SW 1271 (cell line): ENCODE measurements around the gene ATP2A1.
"Not testable (repeated sequence)": the region's sequence is repeated elsewhere in the genome, so short reads cannot be mapped to it uniquely, and the experiment has no call there.

Source experiments
- DNase-seq, 2 experiments: peaks; one replicate each; lab custom pipeline; 2025; lab: John Stamatoyannopoulos, UW

Gene ATP2A1

DNA sequence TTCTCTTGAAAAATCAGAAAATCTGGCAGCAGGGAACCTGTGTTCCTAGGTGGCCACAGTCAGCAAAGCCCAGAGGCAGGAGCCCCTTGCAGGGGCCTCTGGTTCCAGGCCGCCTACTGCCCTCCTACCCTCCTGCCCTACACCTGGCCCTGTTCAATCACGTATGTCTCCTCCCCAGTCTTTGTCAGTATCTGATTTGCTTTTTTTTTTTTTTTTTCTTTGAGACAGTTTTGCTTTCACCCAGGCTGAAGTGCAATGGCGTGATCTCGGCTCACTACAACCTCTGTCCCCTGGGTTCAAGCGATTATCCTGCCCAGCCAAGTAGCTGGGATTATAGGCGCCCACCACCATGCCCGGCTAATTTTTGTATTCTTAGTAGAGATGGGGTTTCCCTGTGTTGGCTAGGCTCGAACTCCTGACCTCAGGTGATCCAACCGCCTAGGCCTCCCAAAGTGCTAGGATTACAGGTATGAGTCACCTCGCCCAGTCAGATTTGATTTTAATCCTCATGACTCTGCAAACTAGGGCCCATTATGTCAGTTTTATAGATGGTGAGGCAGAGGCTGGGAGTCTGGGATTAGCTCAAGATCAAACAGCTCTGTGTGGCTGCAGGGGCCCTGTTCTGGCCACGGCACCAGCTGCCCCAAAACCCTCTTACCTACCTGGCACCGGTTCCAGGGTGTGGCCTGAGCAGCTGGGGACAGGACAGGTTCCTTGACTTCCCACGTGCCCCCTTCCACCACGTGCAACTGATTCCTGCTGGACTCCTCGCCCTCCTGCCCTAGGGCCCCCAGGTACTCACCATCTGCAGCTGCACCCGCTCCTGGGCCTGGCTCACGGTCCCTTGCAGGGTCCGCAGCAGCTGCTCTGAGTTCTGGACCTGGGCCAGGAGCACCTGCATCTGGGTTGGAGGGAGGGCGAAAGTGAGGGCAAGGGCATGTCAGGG lies 32.1 kb downstream of the ATP2A1 start:
- DNase-seq: no peak

DNA sequence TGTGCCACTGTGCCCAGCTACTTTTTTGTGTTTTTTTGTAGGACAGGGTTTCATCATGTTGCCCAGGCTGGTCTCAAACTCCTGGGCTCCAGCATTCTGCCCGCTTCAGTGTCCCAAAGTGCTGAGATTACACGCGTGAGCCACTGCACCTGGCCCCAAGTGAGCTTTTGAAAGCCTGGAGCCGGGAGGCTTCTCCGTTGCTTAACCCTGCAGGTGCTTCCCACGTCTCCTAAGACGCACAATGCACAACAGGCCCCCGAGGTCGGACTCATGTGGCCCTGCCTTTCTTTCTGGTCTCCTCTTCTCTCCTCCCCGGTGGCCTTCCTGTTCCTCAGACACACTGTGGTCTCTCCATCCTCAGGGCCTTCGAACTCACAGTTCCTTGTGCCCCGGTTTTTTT lies 34.3 kb downstream of the ATP2A1 start:
- no peak for DNase-seq

DNA sequence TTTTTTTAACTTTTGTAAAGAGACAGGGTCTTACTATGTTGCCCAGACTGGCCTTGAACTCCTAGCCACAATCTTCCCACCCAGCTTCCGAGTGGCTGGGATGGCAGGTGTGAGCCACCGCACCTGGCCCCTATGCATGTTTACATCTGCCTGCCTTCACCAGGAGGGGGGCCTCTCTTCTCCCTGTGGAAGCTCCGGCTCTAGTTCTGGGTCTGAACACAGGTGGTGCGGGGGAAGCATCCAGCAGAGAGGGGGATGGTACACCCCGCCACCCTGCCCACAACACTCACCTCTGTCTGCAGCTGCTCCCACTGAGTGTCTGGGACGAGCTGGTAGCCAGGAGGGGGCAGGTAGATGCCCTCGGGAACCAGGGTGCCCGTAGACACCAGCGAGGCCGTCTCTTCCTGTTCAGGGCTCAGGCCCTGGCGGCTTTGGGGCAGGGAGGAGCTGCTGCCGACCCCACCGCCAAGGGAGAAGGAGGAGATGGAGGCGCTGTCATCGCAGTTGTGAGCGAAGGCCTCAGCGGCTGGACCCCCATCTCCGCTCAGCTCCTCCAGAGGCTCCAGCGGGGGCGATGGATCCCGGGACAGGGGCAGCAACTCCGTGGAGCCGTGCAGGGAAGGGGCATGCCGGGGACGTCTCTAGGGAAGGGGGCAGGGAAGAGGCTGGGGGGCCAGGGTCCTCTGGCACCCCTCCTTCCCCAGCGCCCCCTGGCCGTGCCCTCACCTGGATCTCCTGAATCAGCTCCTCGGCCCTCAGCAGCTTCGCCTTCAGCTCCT lies 35.8 kb downstream of the ATP2A1 start:
- DNase-seq: no peak

DNA sequence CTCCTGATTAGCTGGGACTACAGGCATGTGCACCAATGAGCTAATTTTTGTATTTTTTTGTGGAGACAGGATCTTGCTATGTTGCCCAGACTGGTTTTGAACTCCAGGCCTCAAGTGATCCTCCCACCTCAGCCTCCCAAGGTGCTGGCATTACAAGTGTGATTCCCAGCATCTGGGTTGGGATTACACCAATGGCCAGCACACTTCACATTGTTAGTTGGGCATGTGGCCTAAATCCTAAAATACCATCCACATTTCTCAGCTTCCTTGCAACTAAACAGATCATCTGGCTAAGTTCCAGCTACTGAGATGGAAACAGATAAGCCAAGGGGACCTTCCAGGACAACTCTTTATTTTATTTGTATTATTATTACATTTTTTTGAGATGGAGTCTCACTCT lies 36.9 kb downstream of the ATP2A1 start:
- DNase-seq: peak; percentile 66

DNA sequence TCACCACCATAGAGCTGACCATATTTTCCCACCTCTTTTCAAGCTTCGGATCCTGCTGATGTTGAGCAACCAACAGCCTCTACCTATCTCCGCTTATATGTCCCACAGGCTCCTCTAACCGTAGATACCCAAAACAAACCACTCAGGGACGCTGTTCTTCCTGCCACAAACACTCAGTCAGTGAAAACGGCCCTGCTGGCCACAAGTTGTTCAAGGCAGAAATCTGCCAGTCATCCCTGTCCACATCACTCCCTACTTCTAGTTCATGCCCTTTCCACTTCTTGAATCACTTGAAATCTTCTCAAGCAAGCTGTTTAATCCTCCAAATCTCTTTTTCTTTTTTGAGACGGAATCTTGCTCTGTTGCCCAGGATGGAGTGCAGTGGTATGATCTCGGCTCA lies 38.8 kb downstream of the ATP2A1 start:
- no peak for DNase-seq

DNA sequence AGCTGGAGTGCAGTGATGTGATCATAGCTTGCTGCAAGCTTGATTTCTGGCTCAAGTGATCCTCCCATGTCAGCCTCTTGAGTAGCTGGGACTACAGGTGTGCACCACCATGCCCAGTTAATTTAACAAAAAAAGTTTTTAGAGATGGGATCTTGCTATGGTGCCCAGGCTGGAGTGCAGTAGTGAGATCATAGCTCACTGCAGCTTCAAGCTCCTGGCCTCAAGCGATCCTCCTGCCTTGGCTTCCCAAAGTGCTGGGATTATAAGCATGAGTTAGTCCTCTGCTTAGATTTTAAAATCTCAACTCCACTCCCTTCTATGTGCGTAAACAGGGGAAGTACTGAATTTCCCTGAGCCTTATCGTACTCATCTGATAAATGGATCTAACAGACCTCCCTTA lies 40.4 kb downstream of the ATP2A1 start:
- DNase-seq: no peak

DNA sequence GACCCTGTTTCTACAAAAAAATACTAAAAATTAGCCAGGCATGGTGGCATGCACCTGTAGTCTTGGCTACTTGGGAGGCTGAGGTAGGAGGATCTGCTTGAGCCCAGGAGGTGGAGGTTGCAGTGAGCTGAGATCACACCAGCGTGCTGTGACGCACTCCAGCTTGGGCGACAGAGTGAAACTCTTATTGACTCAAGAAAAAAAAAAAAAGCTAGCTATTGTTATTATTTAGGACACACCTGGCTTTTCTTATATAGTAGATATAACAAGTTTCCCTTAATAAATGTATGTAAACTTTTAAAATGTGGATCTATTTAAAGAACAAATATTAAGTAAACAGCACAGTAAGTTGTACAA lies 44.9 kb downstream of the ATP2A1 start:
- no peak for DNase-seq

DNA sequence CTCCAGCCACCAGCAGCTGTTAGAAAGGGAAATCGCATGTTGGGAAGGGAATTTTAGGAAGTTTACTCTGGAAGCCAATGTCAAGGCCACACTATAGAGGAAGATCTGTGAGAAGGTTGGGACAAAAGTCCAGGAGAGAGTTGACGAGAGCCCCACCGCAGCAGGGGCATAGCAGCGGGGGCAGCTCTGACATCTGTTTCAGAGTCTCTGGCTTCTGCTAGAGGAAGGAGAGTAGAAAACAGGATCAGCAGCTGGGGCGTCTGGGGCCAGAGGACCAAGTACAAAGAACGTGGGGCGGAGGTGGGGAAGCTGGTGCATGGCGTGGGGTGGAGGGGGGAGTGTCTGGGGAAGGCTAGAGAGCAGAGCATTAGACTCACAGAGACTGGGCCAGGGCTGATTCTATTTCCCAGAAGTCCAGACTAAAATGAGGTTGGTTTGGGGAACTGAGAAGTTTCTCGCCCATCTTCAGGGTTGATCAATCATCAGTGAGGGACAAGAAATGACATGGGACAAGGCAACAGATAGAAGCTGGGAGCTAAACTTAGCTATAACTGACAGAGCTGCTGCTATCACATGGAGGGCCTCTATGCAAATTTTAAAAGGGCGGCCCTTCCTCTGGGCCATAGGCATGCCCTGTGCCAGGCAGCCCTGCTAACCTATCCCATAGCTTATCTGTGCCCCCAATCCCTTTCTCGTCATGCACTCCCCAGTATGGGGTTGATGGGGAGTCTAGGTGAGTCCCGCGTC lies 45.5 kb downstream of the ATP2A1 start:
- DNase-seq: no peak

DNA sequence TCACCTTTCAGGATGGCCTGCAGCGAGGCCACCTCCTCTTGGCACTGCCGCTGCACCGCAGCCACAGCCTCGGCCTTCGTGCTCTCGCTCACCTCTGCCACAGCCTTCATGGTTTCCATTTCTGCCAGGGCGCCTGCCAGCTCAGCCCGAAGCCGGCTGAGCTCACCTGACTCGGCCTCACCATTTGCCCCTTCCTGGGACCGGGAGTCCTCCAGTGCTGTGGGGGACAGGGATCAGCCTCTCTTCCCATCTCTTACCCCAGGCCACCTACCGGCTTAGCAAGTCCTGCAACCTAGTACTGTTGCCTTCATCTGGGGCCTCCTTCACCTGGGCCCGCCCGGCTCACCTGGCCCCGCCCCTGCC lies 46.1 kb downstream of the ATP2A1 start:
- DNase-seq: no peak

DNA sequence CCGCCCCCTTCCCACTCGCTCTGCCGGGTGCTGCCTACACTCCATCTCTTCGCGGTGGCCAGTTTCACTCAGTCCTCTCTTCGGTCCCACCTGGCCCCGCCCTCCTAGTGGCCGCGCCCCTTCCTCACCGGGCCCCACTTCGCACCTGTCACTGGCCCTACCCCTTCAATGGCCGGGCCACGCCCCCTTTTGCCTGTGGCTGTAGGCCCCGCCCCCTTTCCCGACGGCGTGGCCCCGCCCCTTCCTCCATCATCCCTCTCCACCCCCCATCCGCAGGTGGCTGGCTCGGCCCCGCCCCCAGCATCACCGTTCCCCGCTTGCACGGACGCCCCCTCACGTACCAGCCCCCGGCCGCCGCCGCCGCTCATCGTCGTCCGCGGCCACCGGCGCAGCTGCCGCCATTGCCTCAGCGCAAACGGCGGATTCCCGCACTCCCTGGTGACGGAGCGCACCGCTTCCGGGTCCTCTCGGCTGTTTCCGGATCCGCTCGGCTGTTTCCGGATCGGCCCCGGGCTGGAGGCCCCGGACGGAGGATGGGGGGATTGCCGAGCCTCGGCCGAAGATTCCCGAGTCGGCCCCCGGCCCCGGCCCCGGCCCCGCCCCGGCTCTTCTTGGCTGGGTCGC lies 46.6 kb downstream of the ATP2A1 start, which contains the start of gene RABEP2:
TSS of gene RABEP2 (minus strand) at position 477 of the 624 bp plus-strand sequence. CDS start at position 402, 75 bp downstream.
- peak; percentile 81 to 90 for DNase-seq

DNA sequence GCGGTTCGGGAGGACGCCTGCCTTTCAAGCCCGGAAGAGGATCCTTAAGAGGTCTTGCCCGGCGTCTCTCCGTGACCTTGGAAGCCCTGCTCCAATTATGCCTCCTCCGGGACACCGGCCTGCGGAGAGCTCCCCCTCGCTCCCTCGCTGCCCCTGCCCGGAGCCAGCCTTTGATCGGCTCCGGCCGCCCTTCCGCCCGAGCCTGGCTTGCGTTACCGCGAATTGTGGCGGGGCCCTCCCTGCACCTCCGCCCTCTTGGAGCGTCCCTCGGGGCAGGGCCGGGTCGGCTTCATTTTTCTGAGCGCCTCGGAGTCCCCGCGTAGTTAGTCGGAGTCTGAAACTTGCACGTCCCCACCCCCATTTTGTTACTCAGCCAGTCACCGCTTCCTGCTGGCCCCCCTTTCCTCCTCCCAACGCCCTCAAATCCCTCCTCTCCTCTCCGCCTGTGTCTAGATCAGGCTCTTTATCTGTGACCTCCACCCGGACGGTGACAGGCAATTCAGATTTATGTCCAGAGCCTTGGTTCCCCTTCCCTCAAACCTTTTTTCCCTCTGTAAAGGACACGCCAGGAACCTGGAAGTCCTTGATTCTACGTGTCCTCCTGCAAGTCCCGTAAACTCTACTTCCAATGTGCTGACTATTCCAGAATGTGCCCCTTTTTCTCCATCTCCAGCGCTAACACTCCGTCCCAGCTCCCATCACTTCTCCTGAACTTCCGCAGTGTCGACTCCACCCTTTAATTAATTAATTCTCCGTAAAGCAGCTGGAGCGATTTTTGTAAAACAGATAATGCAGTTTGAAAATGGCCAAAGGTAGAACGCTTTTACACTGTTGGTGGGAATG lies 47.3 kb downstream of the ATP2A1 start:
- DNase-seq: peak; percentile 76 to 89

DNA sequence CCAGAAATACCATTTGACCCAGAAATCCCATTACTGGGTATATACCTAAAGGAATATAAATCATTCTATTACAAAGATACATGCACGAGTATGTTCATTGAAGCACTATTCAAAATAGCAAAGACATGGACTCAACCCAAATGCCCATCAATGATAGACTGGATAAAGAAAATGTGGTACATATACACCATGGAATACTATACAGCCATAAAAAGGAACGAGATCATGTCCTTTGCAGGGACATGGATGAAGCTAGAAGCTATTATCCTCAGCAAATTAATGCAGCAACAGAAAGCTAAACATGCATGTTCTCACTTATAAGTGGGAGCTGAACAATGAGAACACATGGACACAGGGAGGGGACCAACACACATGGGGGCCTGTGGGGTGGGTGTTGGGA lies 48.0 kb downstream of the ATP2A1 start:
- DNase-seq: not testable (repeated sequence)

DNA sequence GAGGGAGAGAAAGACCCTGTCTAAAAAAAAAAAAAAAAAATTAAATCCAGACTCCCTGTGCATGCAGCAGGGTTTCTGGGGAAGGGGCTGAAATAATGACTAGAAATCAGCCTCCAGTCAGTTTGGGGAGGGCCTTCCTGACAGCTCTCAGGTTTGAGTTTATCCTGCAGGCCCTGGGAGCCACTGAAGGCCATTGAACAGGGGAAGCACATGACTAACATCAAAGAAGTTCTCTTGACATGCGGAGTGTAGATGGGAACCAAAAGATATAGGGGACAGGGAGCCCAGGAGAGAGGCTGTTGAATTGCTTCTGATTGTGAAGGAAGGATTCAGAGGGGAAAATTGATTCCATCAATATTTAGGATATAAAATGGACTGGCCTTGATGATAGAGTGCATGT lies 49.5 kb downstream of the ATP2A1 start:
- no peak for DNase-seq

DNA sequence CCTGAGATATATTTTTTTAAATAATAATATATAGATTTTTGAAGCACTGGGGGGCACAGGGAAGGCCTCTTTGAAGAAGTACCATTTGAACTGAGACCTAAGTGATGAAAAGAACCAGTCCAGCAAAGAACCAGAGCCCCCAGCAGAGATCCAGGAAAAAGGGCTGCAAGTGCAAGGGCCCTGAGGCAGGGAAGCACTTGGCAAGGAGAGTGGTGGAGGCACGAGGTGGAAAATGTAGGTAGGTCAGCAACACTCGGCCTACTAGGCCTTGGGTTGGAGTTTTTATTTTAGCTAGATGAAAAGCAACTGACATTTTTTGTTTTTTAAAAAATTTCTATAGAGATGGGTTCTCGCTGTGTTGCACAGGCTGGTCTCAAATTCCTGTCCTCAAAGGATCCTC lies 51.9 kb downstream of the ATP2A1 start:
- DNase-seq: no peak

DNA sequence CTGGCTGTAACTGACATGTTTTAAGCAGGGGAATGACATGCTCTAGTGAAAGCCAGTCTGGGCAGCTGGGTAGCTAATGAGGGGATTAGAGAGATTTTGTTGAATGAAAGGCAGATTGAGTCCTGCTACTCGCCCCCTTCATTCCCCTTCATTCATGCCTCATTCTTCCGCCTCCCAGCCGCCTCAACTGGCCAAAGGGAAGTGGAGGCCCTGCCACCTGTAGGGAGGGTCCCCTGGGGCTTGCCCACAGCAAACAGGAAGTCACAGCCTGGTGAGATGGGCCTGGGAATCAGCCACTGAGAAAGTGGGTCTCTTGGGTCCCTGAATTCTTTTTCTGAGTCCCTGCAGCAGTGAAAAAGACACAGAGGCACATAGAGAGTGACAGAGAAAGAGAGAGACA lies 52.4 kb downstream of the ATP2A1 start:
- no peak for DNase-seq

DNA sequence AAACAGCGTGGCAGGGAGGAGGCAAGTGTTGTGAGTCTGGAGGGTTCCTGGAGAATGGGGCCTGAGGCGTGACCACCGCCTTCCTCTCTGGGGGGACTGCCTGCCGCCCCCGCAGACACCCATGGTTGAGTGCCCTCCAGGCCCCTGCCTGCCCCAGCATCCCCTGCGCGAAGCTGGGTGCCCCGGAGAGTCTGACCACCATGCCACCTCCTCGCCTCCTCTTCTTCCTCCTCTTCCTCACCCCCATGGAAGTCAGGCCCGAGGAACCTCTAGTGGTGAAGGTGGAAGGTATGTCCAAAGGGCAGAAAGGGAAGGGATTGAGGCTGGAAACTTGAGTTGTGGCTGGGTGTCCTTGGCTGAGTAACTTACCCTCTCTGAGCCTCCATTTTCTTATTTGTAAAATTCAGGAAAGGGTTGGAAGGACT lies 53.5 kb downstream of the ATP2A1 start, which contains the start of gene CD19:
TSS of gene CD19 (plus strand) at position 171 of the 425 bp plus-strand sequence. CDS start at position 201, 30 bp downstream.
- no peak for DNase-seq

DNA sequence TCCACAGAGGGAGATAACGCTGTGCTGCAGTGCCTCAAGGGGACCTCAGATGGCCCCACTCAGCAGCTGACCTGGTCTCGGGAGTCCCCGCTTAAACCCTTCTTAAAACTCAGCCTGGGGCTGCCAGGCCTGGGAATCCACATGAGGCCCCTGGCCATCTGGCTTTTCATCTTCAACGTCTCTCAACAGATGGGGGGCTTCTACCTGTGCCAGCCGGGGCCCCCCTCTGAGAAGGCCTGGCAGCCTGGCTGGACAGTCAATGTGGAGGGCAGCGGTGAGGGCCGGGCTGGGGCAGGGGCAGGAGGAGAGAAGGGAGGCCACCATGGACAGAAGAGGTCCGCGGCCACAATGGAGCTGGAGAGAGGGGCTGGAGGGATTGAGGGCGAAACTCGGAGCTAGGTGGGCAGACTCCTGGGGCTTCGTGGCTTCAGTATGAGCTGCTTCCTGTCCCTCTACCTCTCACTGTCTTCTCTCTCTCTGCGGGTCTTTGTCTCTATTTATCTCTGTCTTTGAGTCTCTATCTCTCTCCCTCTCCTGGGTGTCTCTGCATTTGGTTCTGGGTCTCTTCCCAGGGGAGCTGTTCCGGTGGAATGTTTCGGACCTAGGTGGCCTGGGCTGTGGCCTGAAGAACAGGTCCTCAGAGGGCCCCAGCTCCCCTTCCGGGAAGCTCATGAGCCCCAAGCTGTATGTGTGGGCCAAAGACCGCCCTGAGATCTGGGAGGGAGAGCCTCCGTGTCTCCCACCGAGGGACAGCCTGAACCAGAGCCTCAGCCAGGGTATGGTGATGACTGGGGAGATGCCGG lies 54.3 kb downstream of the ATP2A1 start:
- no peak for DNase-seq

DNA sequence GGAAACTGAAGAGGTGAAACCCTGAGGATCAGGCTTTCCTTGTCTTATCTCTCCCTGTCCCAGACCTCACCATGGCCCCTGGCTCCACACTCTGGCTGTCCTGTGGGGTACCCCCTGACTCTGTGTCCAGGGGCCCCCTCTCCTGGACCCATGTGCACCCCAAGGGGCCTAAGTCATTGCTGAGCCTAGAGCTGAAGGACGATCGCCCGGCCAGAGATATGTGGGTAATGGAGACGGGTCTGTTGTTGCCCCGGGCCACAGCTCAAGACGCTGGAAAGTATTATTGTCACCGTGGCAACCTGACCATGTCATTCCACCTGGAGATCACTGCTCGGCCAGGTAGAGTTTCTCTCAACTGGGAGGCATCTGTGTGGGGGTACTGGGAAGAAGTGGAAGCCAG lies 54.9 kb downstream of the ATP2A1 start:
- no peak for DNase-seq

DNA sequence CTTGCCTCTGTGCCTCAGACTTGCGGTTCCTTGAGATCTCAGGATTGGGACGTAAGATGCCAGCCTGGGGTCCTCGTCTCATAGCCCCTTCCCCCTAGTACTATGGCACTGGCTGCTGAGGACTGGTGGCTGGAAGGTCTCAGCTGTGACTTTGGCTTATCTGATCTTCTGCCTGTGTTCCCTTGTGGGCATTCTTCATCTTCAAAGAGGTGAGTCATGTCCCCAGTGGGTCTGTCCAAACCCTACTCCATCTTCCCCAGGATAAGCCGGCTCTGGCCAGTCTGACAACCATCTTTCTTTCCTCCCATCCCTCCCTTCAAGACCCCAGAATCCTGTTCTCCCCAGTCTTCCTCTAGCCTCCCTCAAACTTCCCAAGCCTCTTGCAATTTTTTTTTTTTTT lies 57.1 kb downstream of the ATP2A1 start:
- DNase-seq: no peak
